Measurements from ENCODE around the gene SLC44A4. TPM values are rescaled to one million over a fixed set of nuclear protein-coding genes. Genes with fewer than 3 reads are reported as not detected.

Gene SLC44A4
- total and polyA plus RNA-seq, 9 of the 15 experiments (the other 6 are each of a cell fraction or from before 2014, with no cell fraction given) = 7.9 to 18.6 (median 11.2) TPM

- POLR2A ChIA-PET = interaction anchor here (1.0 to 15.7 kb wide), 7 partner anchors 4 to 148 kb away, joined by 3 to 229 read pairs (median 53); partner anchors contain the start of genes ABHD16A, CLIC1 and NEU1
- 78% methylated on average over 9 of the region's 9 CpGs for WGBS (ENCODE audit: insufficient coverage, low coverage, missing lambda C conversion rate)
- DNase-seq (ENCODE audit: extremely low read depth in 1 of 4, low spot score in 3 of 4) = no peak
- TF ChIP-seq CBFA2T2 (conservative IDR thresholded peaks at IDR 0.05) = no peak
- no peak for TF ChIP-seq GABPA (tag; conservative IDR thresholded peaks at IDR 0.05; ENCODE audit: low read depth)
- no peak for TF ChIP-seq TBL1XR1 (IDR thresholded peaks at IDR 0.05; ENCODE audit: low read length in 2 of 2)
- 0 out of 2 replicates have a peak, but pooled peaks have one; percentile 8 for TF ChIP-seq ZNF830 (CRISPR knock-in tag; IDR thresholded peaks at IDR 0.05)
- TF ChIP-seq ZBTB49 (CRISPR knock-in tag; IDR thresholded peaks at IDR 0.05; ENCODE audit: borderline replicate concordance) = 0 out of 2 replicates have a peak, but pooled peaks have one; percentile 68
- no peak for TF ChIP-seq FOXK1 (CRISPR knock-in tag; IDR thresholded peaks at IDR 0.05; ENCODE audit: borderline replicate concordance)
- peak; percentile 18; the same call in 1 of the 2 replicates for TF ChIP-seq ZFX (CRISPR knock-in tag; IDR thresholded peaks at IDR 0.05)
- TF ChIP-seq KDM5B (IDR thresholded peaks at IDR 0.05; ENCODE audit: insufficient replicate concordance, low read depth, low read length) = peak; percentile 41
- no peak for TF ChIP-seq ZFPM2 (CRISPR knock-in tag; IDR thresholded peaks at IDR 0.05)
- TF ChIP-seq FOXJ2 (tag; IDR thresholded peaks at IDR 0.05) = no peak
- no peak for TF ChIP-seq PCBP1 (IDR thresholded peaks at IDR 0.05; ENCODE audit: low read depth, low read length, poor library complexity, severe bottlenecking)
- 0 out of 2 replicates have a peak, but pooled peaks have one; percentile 1 for TF ChIP-seq SP1 (CRISPR knock-in tag; IDR thresholded peaks at IDR 0.05)
- no peak for TF ChIP-seq ZNF592 (IDR thresholded peaks at IDR 0.05)
- no peak for TF ChIP-seq MAZ (CRISPR knock-in tag; conservative IDR thresholded peaks at IDR 0.05 in 1 of 2, IDR thresholded peaks at IDR 0.05 in 1 of 2)
- TF ChIP-seq RBBP5 (IDR thresholded peaks at IDR 0.05; ENCODE audit: borderline replicate concordance, insufficient read depth, low read length, poor library complexity, severe bottlenecking) = no peak
Measured at GRCh38 chr6:31842053-31842452, 36.7 kb downstream of the SLC44A4 start.

More at GRCh38 chr6:31842053-31842452, 36.7 kb downstream of the SLC44A4 start:
- Histone ChIP-seq H3K27me3 (ENCODE audit: control insufficient read depth in 2 of 2, insufficient read depth in 2 of 2, low read length in 2 of 2) (no peaks in the 10 kb centered on the region), H3K9ac (ENCODE audit: insufficient read depth in 1 of 2, low read depth in 2 of 2, low read length in 2 of 2) (no peak overlapping the region), H3K4me3 (no peak overlapping the region), H3K27ac (ENCODE audit: extremely low read depth, low read depth, low read length) (no peak overlapping the region), H3K4me2 (ENCODE audit: insufficient read depth, low read length) (no peak overlapping the region), H3K36me3 (ENCODE audit: control insufficient read depth, insufficient read depth, low read length) (peaks cover 39% of the 10 kb centered on the region), H3K4me1 (replicated peaks in 1 of 2; ENCODE audit: control insufficient read depth in 2 of 2, insufficient read depth in 2 of 2, low read length in 2 of 2) (peaks cover 15 to 27% of the 10 kb centered on the region in 2 experiments), H4K20me1 (replicated peaks; ENCODE audit: control insufficient read depth, insufficient read depth, low read length) (peaks cover 23% of the 10 kb centered on the region), H3K9me1 (ENCODE audit: control insufficient read depth, insufficient read depth, low read length) (no peaks in the 10 kb centered on the region), H3K79me2 (ENCODE audit: control insufficient read depth, insufficient read depth, low read length) (peaks cover 25% of the 10 kb centered on the region), H2AFZ (ENCODE audit: low read depth, low read length) (no peak overlapping the region), H3K9me3 (replicated peaks; ENCODE audit: control insufficient read depth, insufficient read depth, low read depth, low read length) (no peaks in the 10 kb centered on the region; the same call in 1 of the 2 replicates)
- CTCF ChIA-PET (ENCODE audit: low intra/inter-chr PET ratio) = no interaction called here
- intact Hi-C loops (cut with micrococcal nuclease) (no loop called here), in situ Hi-C loops (cut with MboI) (no loop called here)
- peak; percentile 1; the same call in 2 of the 3 replicates for ATAC-seq
- no TSS peak for BruUV-seq (replicated peaks)
- FAIRE-seq = no peak
